Left lung (tissue), 10 donors: ENCODE results near the gene TSACC. TPM values are rescaled to one million over a fixed set of nuclear protein-coding genes. Genes with fewer than 3 reads are reported as not detected.
A peak's percentile ranks its signal among the peaks of the same experiment; 100 is the strongest.

ENCODE experiments used
- ATAC-seq: fragments of 200-7000 bp; cut with Tn5 transposase; one replicate; pipeline ENCODE4 v1.9.1; 2020; ENCODE audit warnings: moderate library complexity
- DNase-seq, 4 donors: peaks; one replicate each; pipeline ENCODE4 v3.0.0-alpha.2; 2013 to 2020
- H3K27ac ChIP-seq, 2 donors: fragments of 200-600 bp; sonication (generic) in 1 of 2; one replicate each; pipeline versions ENCODE4 v1.5.0 to v1.8.0; 2020 to 2021
- H3K27me3 ChIP-seq, 2 donors: fragments of 200-600 bp; sonication (generic) in 1 of 2; one replicate each; pipeline versions ENCODE4 v1.5.0 to v1.8.0; 2020 to 2021
- H3K36me3 ChIP-seq, 2 donors: fragments of 200-600 bp; sonication (generic) in 1 of 2; one replicate each; pipeline versions ENCODE4 v1.5.0 to v1.8.0; 2020 to 2021
- H3K4me1 ChIP-seq, 2 donors: fragments of 200-600 bp; one replicate each; pipeline ENCODE4 v1.8.0; 2021
- H3K4me3 ChIP-seq, 2 donors: fragments of 200-600 bp; sonication (generic) in 1 of 2; one replicate each; pipeline versions ENCODE4 v1.5.0 to v1.8.0; 2020 to 2021; ENCODE audit warnings: mild to moderate bottlenecking in 1 of 2
- H3K9me3 ChIP-seq, 2 donors: fragments of 200-600 bp; sonication (generic) in 1 of 2; one replicate each; pipeline versions ENCODE4 v1.5.0 to v1.8.0; 2020 to 2021
- CTCF ChIP-seq, 2 donors: fragments of 200-600 bp; sonication (generic) in 1 of 2; IDR thresholded peaks; one replicate each; pipeline versions ENCODE4 v1.5.0 to v1.8.0; 2021; ENCODE audit warnings: antibody characterized with exemption in 2 of 2
- intact Hi-C, 2 donors: fragments of 100-400 bp; cut with DNase I; formaldehyde crosslinking; loops; one replicate each; pipeline versions ENCODE4 v1.11.2 to v1.14.2; 2022
- polyA plus RNA-seq, 6 donors: library from polyadenylated mRNA; unstranded; fragments of 120-200 nt; gene quantifications; one replicate each; pipeline ENCODE4 v1.2.1, GENCODE V29; 2013; ENCODE audit not compliant: insufficient read length in 6 of 6
- total RNA-seq, 2 donors: library from RNA; stranded (reverse); fragmentation: NEBNext Ultra II Directional; extraction: Animal tissue kit (Norgen Biotek cat#: 25700); gene quantifications; one replicate each; pipeline ENCODE4 v1.2.1, GENCODE V29; 2021
- donor health status: DM: no; HTN: yes; CAD: no.
- donor health status: DM: no; HTN: no; CAD: no.

TSACC gene
- total and polyA plus RNA-seq, 8 donors: 0.68 to 1.4 (median 0.84) TPM; not detected in 2

DNA sequence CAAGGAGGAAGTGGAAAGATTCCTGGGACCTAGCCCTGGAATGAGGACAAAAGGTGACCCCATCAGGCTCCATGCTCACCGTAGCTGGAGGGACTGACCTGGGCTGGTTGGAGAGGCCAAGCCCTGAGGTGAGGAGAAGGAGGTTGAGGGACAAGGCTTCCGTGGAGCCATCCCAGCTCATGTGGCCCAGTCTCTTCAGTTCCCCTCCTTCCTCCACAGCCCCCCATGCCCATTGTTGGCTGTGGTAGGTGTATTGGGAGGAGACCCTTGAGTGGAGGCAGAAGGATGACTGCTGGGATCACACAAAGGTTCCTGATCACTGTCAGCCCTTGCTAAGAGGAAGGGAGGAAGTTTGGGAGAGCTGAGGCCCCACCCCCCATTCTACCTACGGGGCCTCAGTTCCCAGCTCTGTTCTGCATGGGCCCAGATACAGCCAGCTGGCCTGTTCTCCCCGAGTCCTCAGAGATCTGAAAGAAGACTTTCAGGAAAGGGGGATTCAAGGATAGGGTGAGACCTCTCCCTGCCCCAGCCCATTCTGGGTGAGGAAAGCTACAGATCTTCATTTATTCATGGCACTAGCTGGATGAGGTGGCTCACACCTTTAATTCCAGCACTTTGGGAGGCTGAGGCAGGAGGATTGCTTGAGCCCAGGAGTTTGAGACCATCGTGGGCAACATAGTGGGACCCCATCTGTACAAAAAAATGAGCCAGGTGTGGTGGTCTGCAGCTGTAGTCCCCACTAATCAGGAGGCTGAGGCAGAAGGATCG, 48.0 kb downstream of the TSACC start:
- Histone ChIP-seq H3K4me1 (peaks cover 0 to 10% of the 10 kb centered on the region in 2 donors), H3K27me3 (peaks cover 21 to 57% of the 10 kb centered on the region in 2 donors), H3K27ac (no peak overlapping the region), H3K4me3 (no peak overlapping the region), H3K36me3 (no peaks in the 10 kb centered on the region), H3K9me3 (no peaks in the 10 kb centered on the region)
- intact Hi-C loops: loop anchor here in 1 of 2 donors (10.0 kb wide), 1 partner anchor 58 kb away; no protein-coding TSS in a partner anchor
- peak in 1 of 4 donors; percentile 5 for DNase-seq
- ATAC-seq: no peak
- TF ChIP-seq CTCF (IDR thresholded peaks at IDR 0.05): no peak

GRCh38 chr1:156386949-156387869, 48.9 kb downstream of the TSACC start:
- H3K36me3 ChIP-seq: no peaks in the 10 kb centered on the region
- H3K27me3 ChIP-seq: peaks cover 21 to 65% of the 10 kb centered on the region in 2 donors
- peaks cover 0 to 10% of the 10 kb centered on the region in 2 donors for H3K4me1 ChIP-seq
- no peak for ATAC-seq
- H3K9me3 ChIP-seq: no peaks in the 10 kb centered on the region
- H3K27ac ChIP-seq: no peak overlapping the region
- no peak for DNase-seq
- H3K4me3 ChIP-seq: no peak overlapping the region
- TF ChIP-seq CTCF (IDR thresholded peaks at IDR 0.05): no peak
- intact Hi-C loops: loop anchor here in 1 of 2 donors (10.0 kb wide), 1 partner anchor 58 kb away; no protein-coding TSS in a partner anchor

GRCh38 chr1:156387870-156388173, 49.5 kb downstream of the TSACC start:
- Histone ChIP-seq H3K4me1 (peaks cover 0 to 10% of the 10 kb centered on the region in 2 donors), H3K27me3 (peaks cover 21 to 71% of the 10 kb centered on the region in 2 donors), H3K9me3 (no peaks in the 10 kb centered on the region), H3K4me3 (no peak overlapping the region), H3K36me3 (no peaks in the 10 kb centered on the region), H3K27ac (no peak overlapping the region)
- no peak for ATAC-seq
- DNase-seq: no peak
- no peak for TF ChIP-seq CTCF (IDR thresholded peaks at IDR 0.05)
- intact Hi-C loops: loop anchor here in 1 of 2 donors (10.0 kb wide), 1 partner anchor 57 kb away; no protein-coding TSS in a partner anchor

DNA sequence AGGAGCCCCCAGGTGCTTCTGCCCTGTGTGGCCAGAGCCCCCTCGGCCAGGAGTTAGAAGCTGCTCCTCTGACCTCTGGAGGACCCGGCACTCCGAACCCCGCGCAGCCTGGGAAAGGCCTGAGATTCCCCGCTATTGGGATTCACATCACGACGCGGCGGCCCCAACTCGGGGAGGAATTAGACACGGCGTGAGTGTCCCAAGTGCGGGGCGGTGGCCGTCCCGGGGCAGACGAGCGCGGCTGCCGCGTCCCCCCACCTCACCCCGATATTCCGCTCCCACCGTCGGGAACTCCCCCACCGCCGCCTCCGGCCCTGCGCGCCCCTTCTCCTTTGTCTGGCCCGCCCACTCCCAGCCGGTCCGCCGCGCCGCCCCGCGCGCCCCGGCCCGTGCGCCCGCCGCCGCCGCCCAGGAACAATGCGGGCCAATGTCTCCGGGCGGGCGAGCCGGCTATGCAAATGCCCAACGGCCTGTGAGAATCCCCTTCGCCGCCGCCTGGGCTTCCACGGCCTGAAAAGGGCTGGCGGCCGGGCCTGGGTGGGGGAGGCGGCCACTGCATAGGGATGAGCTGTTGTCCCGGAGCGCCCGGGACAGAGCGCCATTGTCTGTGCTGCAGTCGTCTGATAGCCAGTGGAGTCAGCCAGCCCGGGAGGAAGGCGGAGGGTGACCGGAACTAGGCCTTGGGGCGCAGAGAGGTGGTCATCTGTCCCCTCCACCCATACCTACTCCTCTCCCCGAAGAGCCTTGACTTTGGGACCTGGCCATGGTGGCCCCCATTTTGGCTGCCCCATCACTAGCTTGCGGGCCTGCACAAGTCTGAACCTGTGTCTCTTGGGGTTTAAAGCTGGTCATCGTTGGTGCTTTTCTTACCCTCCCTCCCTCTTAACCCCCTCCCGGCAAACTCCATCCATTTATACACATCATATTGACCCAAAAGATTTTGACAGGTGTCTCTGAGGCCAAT, 50.1 kb downstream of the TSACC start:
- H3K27ac ChIP-seq: no peak overlapping the region
- DNase-seq (peak in 1 of 4 donors; percentile 62), ATAC-seq (no peak)
- peaks cover 0 to 10% of the 10 kb centered on the region in 2 donors for H3K4me1 ChIP-seq
- no peaks in the 10 kb centered on the region for H3K9me3 ChIP-seq
- no peaks in the 10 kb centered on the region for H3K36me3 ChIP-seq
- H3K4me3 ChIP-seq: no peak overlapping the region
- intact Hi-C loops: loop anchor here in 1 of 2 donors (10.0 kb wide), 1 partner anchor 56 kb away; no protein-coding TSS in a partner anchor
- TF ChIP-seq CTCF (IDR thresholded peaks at IDR 0.05): no peak
- H3K27me3 ChIP-seq: peaks cover 21 to 71% of the 10 kb centered on the region in 2 donors
